Measurements from ENCODE around the gene HSD17B3.

Gene HSD17B3

DNA sequence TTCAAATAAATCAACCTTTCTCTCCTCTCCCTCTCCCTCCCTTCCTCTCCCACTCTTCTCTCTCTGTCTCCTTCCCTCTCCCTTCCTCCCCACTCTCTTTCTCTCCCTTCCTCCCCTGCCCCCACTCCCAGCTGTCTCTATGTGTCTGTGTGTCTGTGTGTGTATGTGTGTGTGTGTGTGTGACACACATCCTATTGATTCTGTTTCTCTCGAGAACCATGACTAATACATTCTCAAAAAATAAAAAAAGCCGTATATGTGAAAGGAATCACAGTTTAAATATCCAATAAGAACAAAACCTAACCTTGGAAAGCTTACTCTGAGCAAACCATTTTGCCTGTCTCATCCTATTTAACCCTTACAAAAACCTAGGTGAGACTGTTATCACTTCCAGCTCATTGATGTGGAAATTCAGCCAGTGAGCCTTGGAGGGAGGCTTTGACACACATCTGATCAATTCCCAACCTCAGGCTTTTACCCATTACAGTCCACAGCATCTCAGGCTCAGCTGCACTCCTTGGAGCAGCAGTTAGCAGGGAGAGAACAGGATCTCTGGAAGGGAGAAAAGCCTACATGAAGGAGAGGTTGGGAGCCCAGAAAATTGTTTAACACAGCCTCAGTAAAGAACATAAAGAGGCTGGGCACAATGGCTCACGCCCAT, 8.3 kb downstream of the HSD17B3 start:
- ChIA-PET CTCF (interaction anchor here (1.3 kb wide), 1 partner anchor 24 kb away, joined by 4 read pairs; no protein-coding TSS in a partner anchor), POLR2A (no interaction called here)
- no peak for DNase-seq (ENCODE audit: extremely low spot score)
- TF ChIP-seq ARNT (IDR thresholded peaks at IDR 0.05): no peak
- TF ChIP-seq SUZ12 (IDR thresholded peaks at IDR 0.05): no peak
- no peak for TF ChIP-seq FOXA1 (IDR thresholded peaks at IDR 0.05)
- no peak for TF ChIP-seq CTBP1 (IDR thresholded peaks at IDR 0.05; ENCODE audit: borderline replicate concordance)
- TF ChIP-seq, protein P1, sequence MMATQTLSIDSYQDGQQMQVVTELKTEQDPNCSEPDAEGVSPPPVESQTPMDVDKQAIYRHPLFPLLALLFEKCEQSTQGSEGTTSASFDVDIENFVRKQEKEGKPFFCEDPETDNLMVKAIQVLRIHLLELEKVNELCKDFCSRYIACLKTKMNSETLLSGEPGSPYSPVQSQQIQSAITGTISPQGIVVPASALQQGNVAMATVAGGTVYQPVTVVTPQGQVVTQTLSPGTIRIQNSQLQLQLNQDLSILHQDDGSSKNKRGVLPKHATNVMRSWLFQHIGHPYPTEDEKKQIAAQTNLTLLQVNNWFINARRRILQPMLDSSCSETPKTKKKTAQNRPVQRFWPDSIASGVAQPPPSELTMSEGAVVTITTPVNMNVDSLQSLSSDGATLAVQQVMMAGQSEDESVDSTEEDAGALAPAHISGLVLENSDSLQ (IDR thresholded peaks at IDR 0.05): no peak
- no peak for TF ChIP-seq LEF1 (IDR thresholded peaks at IDR 0.05; ENCODE audit: borderline replicate concordance)
- no peak for TF ChIP-seq TARDBP (IDR thresholded peaks at IDR 0.05)

DNA sequence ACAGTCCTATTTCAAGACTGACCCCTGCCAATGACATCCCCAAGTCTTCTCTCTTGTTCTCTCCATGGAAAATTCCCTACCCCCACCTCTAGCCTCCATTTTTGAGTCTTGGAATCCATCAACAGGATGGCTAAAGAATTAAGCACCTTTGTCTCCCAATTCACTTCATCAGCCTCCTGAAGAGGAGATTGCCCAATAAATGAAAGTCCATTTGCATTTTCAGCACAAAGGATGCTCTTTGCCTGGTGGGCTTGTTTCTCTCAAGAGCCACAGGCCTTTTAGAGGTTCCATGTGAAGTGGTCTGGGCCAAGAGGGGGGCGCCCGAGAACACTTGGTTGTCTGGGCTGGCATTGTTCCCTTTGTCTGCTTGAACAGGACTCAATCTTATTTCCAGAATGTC, 12.6 kb downstream of the HSD17B3 start:
- ChIA-PET CTCF (no interaction called here), POLR2A (no interaction called here)

DNA sequence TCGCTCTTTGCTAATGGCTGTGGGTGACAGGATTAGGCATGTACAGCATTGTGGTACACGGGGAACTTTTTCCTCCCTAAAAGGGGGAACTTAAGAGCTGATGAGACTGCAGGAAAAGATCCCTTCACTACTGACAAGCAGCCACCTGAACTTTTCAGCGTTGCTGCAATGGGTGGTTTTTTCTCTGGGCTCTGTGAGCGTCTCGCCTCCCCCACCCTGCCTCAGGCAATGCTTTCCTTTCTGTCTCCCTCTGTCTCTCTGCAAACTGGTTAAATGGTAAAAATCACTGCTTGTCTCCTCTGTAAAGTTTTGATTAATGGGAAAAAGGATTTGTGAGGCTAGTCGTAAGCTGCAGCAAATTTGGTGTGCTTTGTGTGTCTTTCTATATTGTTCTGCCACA, 20.3 kb downstream of the HSD17B3 start:
- ChIA-PET CTCF (no interaction called here), POLR2A (no interaction called here)
- no peak for TF ChIP-seq LEF1 (IDR thresholded peaks at IDR 0.05; ENCODE audit: borderline replicate concordance)
- no peak for TF ChIP-seq L3MBTL2 (conservative IDR thresholded peaks at IDR 0.05)
- TF ChIP-seq, protein P1 (IDR thresholded peaks at IDR 0.05): no peak
- DNase-seq (ENCODE audit: extremely low spot score): no peak

More for the DNA sequence above, 12.6 kb downstream of the HSD17B3 start:
- TF ChIP-seq L3MBTL2 (conservative IDR thresholded peaks at IDR 0.05) (no peak), LEF1 (IDR thresholded peaks at IDR 0.05; ENCODE audit: borderline replicate concordance) (no peak), SUZ12 (IDR thresholded peaks at IDR 0.05) (no peak), FOXK2 (IDR thresholded peaks at IDR 0.05) (no peak), ELF4 (IDR thresholded peaks at IDR 0.05) (no peak), NFRKB (IDR thresholded peaks at IDR 0.05) (no peak), ZNF384 (IDR thresholded peaks at IDR 0.05) (no peak)
- TF ChIP-seq, protein P1 (IDR thresholded peaks at IDR 0.05): no peak
- no peak for DNase-seq (ENCODE audit: extremely low spot score)

DNA sequence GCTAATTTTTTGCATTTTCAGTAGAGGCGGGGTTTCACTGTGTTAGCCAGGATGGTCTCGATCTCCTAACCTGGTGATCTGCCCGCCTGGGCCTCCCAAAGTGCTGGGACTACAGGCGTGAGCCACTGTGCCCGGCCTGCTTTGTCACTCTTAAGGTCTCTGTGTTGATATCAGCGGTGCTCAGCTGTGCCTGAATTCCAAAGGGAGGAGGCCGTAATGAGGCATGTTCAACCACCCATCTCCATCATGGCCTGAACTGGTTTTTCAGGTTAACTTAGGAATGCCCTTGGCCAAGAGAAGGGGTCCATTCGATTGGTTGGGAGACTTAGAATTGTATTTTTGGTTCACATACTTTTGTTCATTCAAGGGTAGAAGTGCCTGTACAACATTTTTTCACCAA, 22.0 kb downstream of the HSD17B3 start:
- ChIA-PET POLR2A (no interaction called here), CTCF (no interaction called here)
- no peak for DNase-seq (ENCODE audit: extremely low spot score)
- TF ChIP-seq NFRKB (IDR thresholded peaks at IDR 0.05) (no peak), SUZ12 (IDR thresholded peaks at IDR 0.05) (no peak), FOXA1 (IDR thresholded peaks at IDR 0.05) (no peak), L3MBTL2 (conservative IDR thresholded peaks at IDR 0.05) (no peak), ELF4 (IDR thresholded peaks at IDR 0.05) (no peak), FOXM1 (IDR thresholded peaks at IDR 0.05; ENCODE audit: borderline replicate concordance) (no peak), SP1 (IDR thresholded peaks at IDR 0.05) (no peak), ARNT (IDR thresholded peaks at IDR 0.05) (no peak), CTBP1 (IDR thresholded peaks at IDR 0.05; ENCODE audit: borderline replicate concordance) (no peak), HDGF (IDR thresholded peaks at IDR 0.05; ENCODE audit: borderline replicate concordance) (no peak)

DNA sequence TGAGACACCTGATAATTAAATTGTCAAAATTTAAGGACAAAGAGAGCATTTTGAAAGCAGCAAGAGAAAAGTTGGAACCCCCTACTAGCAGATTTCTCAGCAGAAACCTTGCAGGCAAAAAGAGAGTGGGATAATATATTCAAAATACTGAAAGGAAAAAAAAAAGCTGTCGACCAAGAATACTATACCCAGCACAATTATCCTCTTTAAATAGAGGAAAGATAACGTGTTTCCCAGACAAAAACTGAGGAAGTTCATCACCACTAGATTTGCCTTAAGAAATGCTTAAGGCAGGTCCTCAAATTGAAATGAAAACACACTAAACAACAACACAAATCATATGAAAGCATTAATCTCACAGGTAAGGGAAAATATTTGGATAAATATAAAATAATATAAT, 27.0 kb downstream of the HSD17B3 start:
- CTCF ChIA-PET: no interaction called here
- POLR2A ChIA-PET: no interaction called here
- DNase-seq (ENCODE audit: extremely low spot score): no peak
- TF ChIP-seq SUZ12 (IDR thresholded peaks at IDR 0.05) (no peak), LEF1 (IDR thresholded peaks at IDR 0.05; ENCODE audit: borderline replicate concordance) (no peak), ARNT (IDR thresholded peaks at IDR 0.05) (no peak), HDGF (IDR thresholded peaks at IDR 0.05; ENCODE audit: borderline replicate concordance) (no peak), FOXA1 (IDR thresholded peaks at IDR 0.05) (no peak), FOXK2 (IDR thresholded peaks at IDR 0.05) (no peak), CTBP1 (IDR thresholded peaks at IDR 0.05; ENCODE audit: borderline replicate concordance) (no peak), FOXM1 (IDR thresholded peaks at IDR 0.05; ENCODE audit: borderline replicate concordance) (no peak), ZNF384 (IDR thresholded peaks at IDR 0.05) (no peak), BHLHE40 (IDR thresholded peaks at IDR 0.05; ENCODE audit: borderline replicate concordance) (no peak), TARDBP (IDR thresholded peaks at IDR 0.05) (no peak), NFRKB (IDR thresholded peaks at IDR 0.05) (no peak), ELF4 (IDR thresholded peaks at IDR 0.05) (no peak), SP1 (IDR thresholded peaks at IDR 0.05) (no peak)
- TF ChIP-seq, protein P1 (IDR thresholded peaks at IDR 0.05): no peak

DNA sequence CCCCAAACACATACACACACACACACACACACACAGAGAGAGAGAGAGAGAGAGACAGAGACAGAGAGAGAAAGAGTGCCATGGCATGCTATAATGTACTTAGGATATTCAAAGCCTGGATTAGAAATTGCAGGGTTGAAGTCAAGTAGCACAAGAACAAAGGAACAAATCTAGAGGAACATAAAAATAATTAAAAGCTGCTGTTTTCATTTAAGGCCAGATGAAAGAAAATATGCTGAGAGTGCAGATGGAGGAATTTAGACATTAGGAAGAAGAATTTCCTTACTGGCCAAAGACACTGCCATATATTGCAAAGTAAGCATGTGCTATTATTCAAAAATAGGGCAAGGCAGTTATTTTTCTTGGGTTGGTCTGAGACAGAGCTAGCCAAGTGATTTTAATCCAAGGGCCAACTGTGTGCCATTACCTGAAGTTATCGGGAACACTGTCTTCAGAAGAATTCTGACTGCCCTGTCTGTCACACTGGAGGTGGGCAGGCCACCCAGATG, 31.7 kb downstream of the HSD17B3 start:
- CTCF ChIA-PET: interaction anchor here (1.2 kb wide), 1 partner anchor 38 kb away, joined by 3 read pairs; no protein-coding TSS in a partner anchor

More for the DNA sequence above, 31.7 kb downstream of the HSD17B3 start:
- DNase-seq (ENCODE audit: extremely low spot score): no peak
- TF ChIP-seq SUZ12 (IDR thresholded peaks at IDR 0.05) (no peak), ELF4 (IDR thresholded peaks at IDR 0.05) (no peak), ZNF384 (IDR thresholded peaks at IDR 0.05) (no peak)
- TF ChIP-seq, protein P1 (IDR thresholded peaks at IDR 0.05): no peak
- POLR2A ChIA-PET: no interaction called here
